Measurements from ENCODE around the gene SLC25A29.
"Not testable (repeated sequence)": the region's sequence is repeated elsewhere in the genome, so short reads cannot be mapped to it uniquely, and the experiment has no call there.

The SLC25A29 gene

GRCh38 chr14:100292776-100293461 lies 13.3 kb downstream of the SLC25A29 start:
- DNase-seq = no peak

GRCh38 chr14:100292301-100292775 lies 13.9 kb downstream of the SLC25A29 start:
- no peak for DNase-seq

- no peak for DNase-seq
Measured at GRCh38 chr14:100291305-100292075, 14.8 kb downstream of the SLC25A29 start.

DNA sequence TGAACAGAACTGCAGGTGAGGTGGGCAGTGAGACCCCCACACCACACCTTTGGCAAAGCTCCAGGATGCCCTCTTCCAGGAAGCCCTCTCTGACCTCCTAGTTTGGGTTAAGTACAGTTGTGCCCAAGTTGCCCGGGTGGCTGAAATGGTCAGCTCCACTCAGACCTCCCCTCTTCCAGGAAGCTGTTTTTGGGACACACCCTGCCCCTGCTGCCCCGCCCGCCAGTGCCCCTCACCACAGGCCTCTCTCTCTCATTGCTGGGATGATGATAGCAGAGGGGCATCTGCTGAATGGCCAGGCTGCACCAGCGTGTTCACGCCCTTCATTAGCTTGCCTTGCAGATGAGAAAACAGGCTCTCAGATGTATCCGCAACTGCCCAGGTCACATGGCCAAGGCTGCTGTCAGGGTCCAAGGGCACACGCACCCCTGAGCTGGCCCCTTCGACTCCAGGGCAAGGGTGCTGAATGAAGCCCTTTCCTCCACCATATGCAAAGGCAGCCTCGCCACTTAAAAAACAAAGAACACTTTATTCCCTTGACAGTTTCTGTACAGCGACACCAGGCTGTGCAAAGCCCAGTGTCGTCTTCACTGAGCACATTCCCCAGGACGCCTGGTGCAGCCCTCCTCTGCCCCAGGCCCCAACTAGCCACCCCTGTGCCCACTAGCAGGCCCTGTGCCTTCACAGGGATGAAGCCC lies 15.5 kb downstream of the SLC25A29 start:
- no peak for DNase-seq

GRCh38 chr14:100289916-100290606 lies 16.2 kb downstream of the SLC25A29 start:
- no peak for DNase-seq

DNA sequence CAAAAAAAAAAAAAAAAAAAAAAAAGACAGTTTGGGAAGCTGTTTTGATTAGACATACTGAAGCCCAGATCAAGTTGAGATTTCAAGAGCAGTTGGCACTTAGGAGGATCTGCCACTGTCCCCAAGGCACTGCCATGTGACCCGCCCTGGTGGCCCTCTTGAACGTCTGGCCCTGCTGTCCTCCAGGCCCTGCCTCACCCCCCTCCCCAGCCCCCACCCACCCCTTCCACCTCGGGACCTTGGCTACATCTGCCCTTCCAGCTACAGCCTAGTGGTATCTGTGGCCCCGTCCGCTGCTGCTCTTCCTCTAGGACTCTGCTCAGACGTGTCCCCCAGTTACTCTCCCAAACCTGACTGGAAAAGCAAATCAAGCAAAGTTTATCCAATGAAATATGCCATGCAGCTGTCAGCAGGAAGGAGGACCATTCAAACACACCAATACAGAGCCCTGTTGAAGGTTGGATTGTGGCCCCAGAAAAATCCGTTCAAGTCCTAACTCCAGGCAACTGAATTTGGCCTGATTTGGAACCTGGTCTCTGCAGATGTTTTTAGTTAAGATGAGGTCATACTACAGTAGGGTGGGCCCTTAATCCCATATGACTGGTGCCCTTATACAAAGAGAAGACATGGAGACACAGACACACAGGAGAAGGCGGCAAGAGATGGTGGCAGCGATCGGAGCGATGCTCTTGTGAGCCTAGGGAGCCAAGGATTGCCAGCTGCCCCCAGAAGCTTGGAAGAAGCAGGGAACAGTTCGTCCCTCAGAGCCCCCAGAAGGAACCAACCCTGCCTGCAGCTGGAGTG lies 17.7 kb downstream of the SLC25A29 start:
- DNase-seq = no peak

- DNase-seq = not testable (repeated sequence)
Measured at GRCh38 chr14:100287998-100288295, 18.3 kb downstream of the SLC25A29 start.

DNA sequence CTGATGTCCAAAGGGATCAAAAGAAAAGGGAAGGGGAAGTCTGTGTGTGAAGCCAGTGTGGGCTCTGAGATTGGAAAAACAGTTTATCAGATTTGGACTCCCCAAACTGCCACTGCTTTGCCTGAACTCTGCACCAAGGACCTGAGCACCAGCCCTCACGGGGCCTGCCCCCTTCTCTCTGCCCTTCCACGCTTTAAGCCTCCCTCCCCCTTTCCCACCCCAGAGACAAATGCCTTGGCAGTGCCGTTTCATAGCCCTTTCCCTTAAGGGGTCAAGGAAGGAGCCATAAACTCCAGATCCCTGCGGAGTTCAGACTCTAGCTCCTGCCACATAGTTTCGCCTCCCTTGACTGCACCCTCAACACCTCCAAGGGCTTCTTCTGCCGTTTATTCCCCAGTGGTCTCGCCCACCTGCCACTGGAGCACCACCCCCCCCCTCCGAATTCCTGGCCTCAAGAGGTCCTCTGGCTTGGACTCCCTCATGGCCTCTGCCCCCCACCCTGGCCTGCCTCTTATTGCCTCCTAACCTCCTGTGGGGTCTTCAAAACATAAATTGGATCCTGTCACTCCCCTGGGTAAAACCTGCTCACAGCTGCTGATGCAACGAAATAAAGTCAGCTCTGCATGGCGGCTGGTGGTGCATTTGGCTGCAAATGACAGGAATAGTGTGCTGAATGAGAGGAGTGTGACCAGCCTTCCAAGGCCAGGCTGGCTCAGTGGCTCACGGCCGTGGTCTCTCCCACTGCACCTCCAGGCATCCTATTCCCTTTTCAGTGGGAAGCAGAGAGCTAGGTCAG lies 18.8 kb downstream of the SLC25A29 start:
- no peak for DNase-seq

DNA sequence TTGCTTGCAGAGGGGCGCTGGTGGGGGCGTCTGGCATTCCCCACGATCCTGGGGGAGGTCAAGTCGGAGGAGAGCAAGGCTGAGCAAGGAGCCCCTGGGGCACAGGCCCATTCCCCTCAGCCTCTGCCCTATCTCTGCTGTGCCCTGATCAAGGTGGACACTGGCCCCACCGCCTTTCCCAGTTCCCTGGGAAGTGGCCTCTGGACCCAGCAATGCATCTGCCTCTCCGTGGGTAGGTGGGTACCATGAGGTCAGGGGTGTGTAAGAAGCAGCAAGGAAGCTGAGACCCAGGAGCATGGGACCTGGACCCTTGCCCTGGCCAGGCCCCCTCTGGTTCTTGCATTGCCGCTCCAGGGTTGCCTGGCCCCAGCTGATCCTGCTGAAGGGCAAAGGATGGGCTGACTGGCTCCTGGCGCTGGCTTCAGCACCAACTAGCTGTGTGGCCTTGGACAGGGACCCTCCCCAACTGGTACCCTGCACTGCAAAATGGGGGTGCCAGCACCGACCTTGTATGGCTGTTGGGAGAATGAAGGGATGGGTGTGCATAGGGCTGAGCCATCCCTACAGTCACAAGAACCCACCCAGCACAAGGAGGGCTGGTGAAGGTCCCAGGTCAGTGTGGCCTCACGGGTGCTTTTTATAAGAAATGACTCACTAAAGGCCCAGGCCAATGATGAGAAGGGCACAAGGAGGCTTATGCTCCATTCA lies 19.6 kb downstream of the SLC25A29 start:
- DNase-seq = no peak

- no peak for DNase-seq
Measured at GRCh38 chr14:100285913-100286400, 20.3 kb downstream of the SLC25A29 start.

- peak; percentile 68 for DNase-seq
Measured at GRCh38 chr14:100285021-100285912, 21.0 kb downstream of the SLC25A29 start.

GRCh38 chr14:100283984-100284881 lies 22.0 kb downstream of the SLC25A29 start:
- no peak for DNase-seq

- not testable (repeated sequence) for DNase-seq
Measured at GRCh38 chr14:100283436-100283835, 22.8 kb downstream of the SLC25A29 start.

GRCh38 chr14:100282766-100283419 lies 23.4 kb downstream of the SLC25A29 start:
- no peak for DNase-seq

GRCh38 chr14:100282083-100282350 lies 24.2 kb downstream of the SLC25A29 start:
- DNase-seq = no peak

GRCh38 chr14:100281286-100282082 lies 24.8 kb downstream of the SLC25A29 start:
- no peak for DNase-seq

- DNase-seq = no peak
Measured at GRCh38 chr14:100279563-100279962, 26.7 kb downstream of the SLC25A29 start.
